ENCODE measurements around the gene FIGNL1.
"Not testable (repeated sequence)": the region's sequence is repeated elsewhere in the genome, so short reads cannot be mapped to it uniquely, and the experiment has no call there.

The FIGNL1 gene

GRCh38 chr7:50470250-50471163, 20.4 kb upstream of the FIGNL1 start:
- no peak for DNase-seq

- no peak for DNase-seq
These were observed 19.0 kb upstream of the FIGNL1 start for GRCh38 chr7:50469181-50469580.

DNA sequence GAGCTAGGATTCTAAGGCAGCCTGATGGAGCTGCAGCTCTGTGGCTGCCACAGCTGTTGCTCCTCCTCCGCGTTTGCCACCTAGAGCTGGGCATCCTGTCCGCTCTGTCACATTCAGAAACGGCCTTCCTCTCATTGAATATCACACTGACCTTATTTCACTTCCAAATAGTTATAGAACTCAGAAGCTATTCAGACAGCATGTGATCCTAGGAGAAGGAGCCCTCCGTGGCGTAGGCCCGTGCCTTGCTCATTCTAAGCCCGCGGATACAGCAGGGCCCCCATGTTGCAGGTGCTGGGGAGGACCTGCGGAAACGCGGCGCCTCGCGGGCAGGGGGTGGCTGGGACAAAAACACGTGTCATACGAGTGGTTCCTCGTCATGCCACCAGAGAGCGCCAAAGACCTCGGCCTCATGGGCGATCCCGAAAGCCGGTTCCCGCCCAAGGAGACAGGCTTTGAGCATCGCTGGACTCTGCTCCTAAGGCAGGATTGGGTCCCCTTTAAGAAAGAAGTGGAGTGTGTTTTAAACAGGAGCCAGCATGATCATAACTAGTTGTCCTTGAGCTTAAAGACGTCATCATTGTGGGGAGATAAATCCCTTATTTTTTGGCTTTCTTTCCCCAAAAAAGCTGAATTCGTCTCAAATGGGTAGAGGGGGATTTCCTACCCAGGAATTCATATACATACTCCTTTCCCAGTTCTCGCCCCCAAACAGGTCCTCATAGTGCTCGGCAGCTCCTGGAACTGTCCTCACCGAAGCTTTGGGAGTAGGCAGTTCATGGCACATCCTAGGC, 17.9 kb upstream of the FIGNL1 start:
- DNase-seq = peak; percentile 68

- no peak for DNase-seq
These were observed 16.9 kb upstream of the FIGNL1 start for GRCh38 chr7:50466815-50467585.

- no peak for DNase-seq
These were observed 12.9 kb upstream of the FIGNL1 start for GRCh38 chr7:50463035-50463434.

DNA sequence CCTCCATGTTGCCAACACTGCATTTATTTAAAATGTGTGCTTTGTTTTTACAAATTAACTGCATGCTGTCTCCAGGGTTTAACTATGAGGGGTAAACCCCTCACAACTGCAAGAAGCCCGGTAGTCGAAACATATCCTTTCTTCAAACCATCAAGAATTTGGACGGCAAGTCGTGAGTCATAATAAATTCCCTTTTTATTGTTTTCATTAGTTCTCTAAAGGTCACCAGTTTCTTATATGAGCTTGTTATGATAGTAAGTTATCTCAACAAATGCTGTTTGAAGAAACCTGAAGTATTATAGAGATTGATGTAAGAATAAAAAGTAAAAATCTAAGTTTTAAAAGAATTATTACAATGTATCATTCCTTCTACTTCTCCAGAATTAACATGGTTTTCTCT, 12.2 kb upstream of the FIGNL1 start:
- no peak for DNase-seq

- no peak for DNase-seq
These were observed 11.5 kb upstream of the FIGNL1 start for GRCh38 chr7:50461695-50462094.

DNA sequence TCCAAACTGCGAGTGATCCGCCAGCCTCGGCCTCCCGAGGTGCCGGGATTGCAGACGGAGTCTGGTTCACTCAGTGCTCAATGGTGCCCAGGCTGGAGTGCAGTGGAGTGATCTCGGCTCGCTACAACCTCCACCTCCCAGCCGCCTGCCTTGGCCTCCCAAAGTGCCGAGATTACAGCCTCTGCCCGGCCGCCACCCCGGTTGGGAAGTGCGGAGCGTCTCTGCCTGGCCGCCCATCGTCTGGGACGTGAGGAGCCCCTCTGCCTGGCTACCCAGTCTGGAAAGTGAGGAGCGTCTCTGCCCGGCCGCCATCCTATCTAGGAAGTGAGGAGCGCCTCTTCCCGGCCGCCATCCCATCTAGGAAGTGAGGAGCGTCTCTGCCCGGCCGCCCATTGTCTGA, 9.0 kb upstream of the FIGNL1 start:
- DNase-seq = not testable (repeated sequence)

GRCh38 chr7:50458651-50459050, 8.5 kb upstream of the FIGNL1 start:
- not testable (repeated sequence) for DNase-seq

- no peak for DNase-seq
These were observed 6.4 kb upstream of the FIGNL1 start for GRCh38 chr7:50456371-50457123.

DNA sequence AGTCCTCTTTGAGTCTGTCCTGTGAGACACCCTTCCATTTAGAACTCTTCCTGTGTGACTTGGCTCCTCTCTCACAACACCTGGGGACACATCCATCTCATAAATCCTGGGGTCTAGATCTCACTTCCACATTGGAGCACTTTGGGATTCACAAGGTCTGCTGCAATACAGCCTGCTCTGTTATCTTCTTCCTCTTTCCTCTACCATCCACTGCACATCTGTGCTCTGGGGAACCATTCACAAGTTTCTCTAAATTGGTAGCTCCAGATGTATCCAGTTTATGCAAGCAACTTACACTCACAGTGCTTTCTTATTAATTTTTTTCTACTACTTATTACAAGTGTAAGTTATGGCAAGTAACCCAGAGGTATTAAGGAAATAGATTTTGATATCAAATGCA, 5.5 kb upstream of the FIGNL1 start:
- DNase-seq = peak; percentile 6

DNA sequence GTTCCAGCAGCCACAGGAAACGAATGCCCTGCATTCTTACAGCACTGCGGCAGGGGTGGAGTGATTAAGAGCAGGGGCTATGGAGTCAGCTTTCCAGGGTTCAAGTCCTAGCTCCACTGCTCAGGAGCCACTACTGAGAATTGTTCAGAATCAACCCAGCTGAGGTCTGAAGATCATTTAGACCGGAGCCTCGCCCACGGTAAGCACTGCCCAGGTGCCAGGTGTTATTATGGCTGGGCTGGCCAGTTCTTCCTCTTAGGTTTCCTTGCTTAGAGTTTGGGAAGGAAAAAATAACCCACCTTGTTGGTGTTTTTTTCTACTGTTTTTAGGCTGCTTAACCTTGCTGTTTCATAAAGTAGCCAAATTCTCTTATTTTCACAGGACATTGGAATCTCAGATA, 4.8 kb upstream of the FIGNL1 start:
- DNase-seq = no peak

DNA sequence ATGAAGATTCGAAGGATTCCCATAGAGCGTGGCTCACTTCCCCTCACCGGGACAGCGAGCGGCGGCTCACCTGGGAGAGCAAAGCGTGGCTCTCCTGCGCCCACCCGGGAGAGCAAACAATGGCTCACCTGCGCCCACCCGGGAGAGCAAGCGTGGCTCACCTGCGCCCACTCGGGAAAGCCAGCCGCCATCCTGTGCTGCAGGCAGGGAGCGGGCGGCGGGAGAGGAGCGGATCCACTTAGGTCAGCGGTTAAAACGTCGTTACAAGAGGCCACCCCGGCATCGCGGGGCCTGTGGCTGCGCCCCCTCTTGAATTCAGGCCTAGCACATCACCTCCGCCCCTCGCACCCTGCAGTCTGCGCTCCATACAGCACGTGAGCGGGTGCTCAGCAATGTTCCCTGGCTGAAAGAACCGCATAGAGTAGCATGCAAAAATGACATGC, 461 bp upstream of the FIGNL1 start:
- DNase-seq = no peak

- peak; percentile 24 for DNase-seq
These were observed 659 bp downstream of the FIGNL1 start for GRCh38 chr7:50449501-50449880.

DNA sequence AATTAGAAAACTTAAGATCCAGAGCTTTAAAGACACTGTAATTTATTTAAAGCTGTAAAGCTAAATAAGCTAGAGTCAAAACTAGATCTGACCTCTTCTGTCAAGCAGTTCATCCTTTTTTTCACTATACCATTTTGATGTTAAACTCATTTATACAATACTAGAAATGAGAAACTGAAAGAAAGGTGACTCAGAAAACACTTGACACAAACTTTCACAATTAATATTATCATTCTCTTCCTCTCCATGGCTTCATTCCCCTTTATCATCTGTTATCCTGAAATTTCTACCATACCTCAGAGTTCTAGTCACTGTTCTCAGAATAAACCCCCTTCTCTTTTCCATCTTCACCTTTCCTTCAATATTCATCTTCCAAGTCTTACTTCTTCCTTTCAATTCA, 1.3 kb downstream of the FIGNL1 start:
- no peak for DNase-seq

DNA sequence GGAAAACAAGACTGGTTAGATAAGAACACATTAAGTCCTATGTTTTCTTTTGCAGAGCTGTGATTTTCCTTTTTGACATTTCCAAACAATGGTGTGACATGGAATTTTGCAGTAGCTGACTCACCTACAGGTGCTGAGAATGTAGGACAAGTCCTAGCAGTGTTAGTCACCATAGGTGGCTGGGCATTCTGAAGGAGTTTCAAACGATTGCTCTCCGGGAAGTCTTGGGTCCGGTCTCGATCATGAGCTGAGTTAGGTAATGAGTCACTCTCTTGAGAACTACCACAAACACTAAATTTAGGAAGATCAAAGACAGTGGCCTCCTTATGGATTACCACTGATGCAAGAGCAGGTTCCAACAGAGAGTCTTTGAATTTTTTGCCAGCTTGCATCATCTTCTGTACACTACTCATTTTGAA, 3.6 kb downstream of the FIGNL1 start:
- DNase-seq = no peak

GRCh38 chr7:50436133-50436806, 13.9 kb downstream of the FIGNL1 start:
- DNase-seq = no peak

DNA sequence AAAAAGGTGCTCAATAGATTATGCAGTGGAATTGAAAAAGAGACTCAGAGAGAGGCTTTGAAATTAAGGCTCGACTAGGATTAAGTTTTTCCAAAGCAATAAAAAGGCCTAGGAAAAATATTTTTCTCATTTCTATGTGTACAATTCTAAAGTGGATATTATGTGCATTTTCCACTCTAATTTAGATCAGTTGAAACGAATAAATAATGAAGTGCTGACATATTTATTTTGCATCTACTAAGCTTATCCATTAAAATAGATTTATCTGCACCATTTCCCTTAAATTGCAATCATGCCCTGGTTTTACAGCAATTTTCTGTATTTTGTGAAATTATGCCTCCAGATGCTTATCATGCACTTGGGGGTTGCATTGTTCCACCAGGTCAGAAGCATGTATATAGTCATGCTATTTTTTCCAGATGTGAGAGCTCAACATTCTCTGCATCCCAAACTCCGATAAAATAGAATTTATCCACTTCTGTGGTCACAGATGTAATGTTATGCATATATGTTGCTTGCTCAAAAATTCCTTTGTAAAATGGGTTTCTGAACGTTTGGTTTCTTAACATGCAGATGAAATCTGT, 18.3 kb downstream of the FIGNL1 start:
- DNase-seq = no peak

DNA sequence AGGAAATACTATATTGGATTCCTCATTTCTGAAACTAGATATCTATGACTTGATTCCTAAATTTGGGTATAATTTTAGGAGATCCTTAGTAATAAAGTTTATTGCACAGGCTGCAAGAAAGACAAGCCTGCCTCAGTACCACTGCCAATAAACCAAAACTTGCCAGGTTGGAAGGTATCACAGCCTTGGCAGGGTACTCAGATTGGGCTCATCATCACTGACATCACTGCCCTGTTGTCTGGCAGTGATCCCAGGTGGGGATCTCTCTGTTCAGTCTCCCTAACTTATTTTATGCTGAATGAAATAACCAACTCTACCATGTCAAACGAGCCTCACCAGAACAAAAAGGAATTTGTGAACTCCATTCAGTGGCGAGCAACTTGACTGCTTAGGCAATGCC, 18.8 kb downstream of the FIGNL1 start:
- no peak for DNase-seq

- DNase-seq = no peak
These were observed 21.2 kb downstream of the FIGNL1 start for GRCh38 chr7:50428911-50429310.

- DNase-seq = no peak
These were observed 22.6 kb downstream of the FIGNL1 start for GRCh38 chr7:50427518-50427917.
